ENCODE results near the gene GPR83.
"Not testable (repeated sequence)": the region's sequence is repeated elsewhere in the genome, so short reads cannot be mapped to it uniquely, and the experiment has no call there.

GPR83 gene

DNA sequence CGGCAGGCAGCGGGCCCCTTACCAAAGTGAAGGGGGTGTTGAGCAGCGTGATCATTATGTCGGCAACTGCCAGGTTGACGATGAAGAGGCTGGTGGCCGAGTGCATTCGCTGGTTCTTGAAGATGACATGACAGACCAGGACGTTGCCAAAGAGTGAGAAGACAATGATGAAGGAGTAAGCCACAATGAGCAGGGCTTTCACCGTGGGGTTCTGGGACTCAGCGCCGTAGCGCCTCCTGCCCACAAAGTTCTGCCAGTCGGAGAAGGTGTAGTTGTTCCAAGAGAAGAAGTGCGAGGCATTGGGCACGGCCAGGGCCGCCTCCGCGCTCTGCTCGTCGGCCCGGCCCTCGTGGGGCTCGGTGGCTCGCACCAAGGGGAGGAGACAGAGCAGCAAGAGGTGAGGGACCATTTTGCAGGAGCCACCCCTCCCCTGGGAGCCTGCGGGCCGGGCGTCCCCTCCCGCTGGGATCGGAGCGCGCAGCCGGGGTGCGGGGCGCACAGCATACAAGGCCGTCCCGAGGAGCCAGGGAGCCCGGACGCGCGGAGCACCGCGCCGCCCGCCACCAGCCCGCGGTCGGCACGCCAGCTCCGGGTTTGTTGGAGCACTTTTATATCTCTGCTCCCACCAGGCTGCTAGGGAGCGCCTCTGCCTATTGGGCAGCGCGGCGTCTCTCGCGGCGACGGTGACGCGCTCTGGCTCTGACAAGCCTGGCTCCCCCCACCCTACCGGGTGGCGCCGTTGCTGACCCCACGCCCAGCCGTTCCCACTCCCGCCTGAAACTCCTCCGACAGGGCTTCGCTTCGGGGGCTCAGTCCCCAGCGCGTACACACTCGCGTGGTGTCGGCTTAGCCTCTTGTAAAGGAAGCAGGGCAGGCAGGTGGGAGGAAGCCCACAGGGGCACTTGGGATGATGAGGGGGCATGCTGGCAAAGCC, at the start of gene GPR83:
GPR83 (minus strand) TSS at position 581 of the 934 bp plus-strand sequence; CDS start at position 409, 172 bp downstream.
- DNase-seq (ENCODE audit: low read depth in 3 of 3) = no peak

DNA sequence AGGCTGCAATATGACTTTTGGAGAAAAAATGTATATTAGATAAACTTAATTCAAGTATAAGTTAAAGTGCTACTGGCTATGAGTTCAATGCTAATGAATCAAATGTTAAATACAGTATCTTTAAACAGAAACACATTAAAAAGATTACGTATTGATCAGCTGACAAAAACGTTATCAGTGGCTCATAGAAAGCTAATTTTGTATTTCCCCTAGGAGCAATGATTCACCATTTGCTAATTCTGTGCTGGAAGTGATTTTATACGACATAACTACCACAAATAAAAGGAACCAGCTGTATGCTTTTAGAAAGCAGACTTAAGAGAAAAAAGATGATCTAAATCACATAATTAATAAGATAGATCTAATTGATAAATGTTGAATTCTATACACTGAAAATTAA, 48.8 kb upstream of the GPR83 start:
- no peak for DNase-seq (ENCODE audit: low read depth in 3 of 3)

DNA sequence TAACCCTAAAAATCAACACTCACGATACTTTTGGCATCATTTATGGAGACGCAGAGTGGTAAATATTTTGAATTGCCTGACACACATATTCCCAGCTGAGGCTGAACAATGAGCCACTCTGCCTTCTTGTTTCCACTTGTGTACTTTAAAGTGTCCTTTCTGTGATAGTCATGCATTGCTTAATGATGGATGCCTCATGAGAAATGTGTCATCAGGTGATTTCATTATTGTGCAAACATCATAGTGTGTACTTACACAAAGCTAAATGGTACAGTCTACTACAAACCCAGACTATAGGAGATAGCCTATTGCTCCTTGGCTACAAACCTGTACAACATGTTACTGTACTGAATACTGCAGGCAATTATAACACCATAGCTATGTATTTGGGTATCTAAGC, 48.2 kb upstream of the GPR83 start:
- no peak for DNase-seq (ENCODE audit: low read depth in 3 of 3)

DNA sequence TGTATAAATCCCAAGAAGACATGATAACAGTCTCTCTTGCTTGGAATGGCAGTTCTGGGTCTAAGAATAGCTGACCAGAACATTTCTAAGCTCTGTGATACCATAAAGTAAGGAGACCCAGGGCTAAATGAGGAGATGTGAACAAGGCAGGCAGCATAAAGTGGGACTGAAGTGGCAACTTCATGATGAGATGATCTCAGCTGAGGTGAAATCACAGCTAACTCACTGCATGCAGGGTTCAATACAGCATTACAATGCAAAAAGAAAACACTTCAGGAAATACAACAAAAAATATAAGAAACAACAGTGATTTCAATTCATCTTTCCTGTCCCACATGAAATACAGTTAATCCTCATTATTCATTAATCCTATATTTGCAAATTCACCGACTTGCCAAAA, 47.8 kb upstream of the GPR83 start:
- no peak for DNase-seq (ENCODE audit: low read depth in 3 of 3)

DNA sequence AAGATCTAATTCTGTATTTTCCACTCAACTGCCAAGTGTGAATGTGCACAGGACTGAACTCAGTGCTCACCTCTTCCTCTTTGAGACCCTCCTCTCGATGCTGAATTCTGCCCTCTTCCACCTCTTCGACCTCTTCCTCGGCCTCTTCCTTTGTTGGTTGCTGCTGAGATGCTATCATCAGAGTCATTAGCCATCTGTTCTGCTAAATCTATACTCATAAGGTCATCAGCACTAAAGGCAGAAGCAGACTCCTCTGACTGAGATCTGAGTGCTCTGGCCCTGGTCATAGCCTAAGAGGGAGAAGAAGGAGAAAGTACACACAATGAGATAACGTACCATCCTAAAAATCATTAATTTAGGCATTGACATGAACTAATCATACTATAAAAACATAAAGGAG, 45.9 kb upstream of the GPR83 start:
- no peak for DNase-seq (ENCODE audit: low read depth in 3 of 3)

DNA sequence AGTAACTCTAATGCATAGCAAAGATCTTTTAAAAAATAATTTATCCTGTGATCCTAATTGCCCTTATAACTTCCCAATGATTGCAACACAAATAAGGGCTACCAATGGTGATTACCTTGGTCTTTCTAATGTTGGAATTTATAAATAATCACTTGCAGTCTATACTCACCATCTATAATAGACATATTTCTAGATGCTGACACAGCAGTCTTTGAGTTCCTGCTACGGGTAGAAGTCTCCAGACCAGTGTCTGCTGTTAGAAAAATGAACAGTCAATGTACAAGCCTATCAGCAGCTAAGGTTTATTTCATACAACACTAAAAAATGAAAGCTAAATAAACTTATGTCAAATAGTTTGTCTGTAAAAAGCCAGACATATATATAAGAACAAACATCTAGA, 44.4 kb upstream of the GPR83 start:
- DNase-seq (ENCODE audit: low read depth in 3 of 3) = no peak

DNA sequence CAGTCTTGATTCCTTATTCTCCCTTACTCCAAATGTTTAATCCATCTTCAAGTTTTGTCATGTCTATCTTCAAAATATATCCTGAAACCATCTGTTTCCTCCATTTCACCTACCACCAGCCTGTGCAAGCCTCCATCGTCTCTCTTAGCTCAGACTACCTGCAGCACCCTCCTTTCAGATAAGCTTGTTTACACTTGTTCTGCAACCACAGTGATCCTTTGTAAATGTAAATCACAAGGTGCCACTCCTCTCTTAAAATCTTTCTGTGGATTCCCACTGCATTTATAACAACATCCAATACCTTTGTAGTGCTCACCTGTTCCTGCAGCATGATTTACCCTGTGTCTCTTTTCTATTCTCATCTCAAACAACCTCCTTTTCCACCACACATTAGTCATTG, 31.8 kb upstream of the GPR83 start:
- no peak for DNase-seq (ENCODE audit: low read depth in 3 of 3)

DNA sequence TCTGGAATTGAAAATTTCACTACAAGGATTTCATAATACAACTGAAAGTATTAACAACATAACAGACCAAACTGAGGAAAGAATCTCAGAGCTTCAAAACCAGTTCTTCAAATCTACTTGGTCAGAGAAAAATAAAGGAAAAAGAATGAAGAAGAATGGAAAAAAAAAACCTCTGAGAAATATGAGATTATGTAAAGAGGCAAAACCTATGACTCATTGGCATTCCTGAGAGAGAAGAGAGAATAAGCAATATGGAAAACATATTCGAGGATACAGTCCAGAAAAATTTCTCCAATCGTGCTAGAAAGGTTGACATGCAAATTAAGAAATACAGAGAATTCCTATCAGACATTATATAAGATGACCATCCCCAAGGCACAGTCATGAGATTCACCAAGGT, 23.4 kb upstream of the GPR83 start:
- no peak for DNase-seq (ENCODE audit: low read depth in 3 of 3)

DNA sequence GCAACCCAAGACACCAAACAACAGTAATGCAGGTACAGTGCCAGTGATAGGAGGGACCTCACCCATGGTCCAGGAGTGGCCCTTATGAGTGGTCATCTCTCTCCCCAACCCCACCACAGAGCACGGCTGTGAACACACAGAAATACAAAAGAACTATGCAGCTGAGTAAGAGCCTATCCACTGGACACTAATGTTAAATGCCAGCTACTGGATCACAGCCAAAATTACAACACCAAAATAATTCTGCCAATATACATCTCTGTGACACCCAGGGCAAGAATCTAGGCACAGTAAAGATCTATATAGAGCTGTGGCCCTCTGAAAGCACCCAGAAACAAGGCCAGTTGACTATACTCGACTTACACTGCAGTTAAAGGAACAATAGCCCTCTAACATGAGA, 22.8 kb upstream of the GPR83 start:
- DNase-seq (ENCODE audit: low read depth in 3 of 3) = no peak

DNA sequence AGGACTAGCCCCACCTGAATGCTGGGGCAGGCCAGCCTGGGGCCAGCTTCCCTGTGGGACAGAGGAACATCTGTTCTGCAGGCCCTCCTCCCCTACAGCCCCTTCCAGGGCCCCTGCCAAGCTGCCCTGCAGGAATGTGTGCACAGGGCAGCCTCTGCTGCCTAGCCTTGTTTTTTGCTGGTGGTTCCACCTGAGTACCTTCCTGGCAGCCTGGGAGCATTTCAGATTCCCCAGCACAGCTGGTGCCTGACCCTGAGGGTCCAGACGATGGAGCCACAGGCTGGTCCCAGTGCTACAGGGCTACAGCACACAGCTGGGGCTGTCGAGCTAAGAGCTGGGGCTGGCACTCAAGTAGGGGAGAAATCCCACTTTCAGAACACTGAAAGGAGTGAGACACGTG, 22.3 kb upstream of the GPR83 start:
- DNase-seq (ENCODE audit: low read depth in 3 of 3) = no peak

DNA sequence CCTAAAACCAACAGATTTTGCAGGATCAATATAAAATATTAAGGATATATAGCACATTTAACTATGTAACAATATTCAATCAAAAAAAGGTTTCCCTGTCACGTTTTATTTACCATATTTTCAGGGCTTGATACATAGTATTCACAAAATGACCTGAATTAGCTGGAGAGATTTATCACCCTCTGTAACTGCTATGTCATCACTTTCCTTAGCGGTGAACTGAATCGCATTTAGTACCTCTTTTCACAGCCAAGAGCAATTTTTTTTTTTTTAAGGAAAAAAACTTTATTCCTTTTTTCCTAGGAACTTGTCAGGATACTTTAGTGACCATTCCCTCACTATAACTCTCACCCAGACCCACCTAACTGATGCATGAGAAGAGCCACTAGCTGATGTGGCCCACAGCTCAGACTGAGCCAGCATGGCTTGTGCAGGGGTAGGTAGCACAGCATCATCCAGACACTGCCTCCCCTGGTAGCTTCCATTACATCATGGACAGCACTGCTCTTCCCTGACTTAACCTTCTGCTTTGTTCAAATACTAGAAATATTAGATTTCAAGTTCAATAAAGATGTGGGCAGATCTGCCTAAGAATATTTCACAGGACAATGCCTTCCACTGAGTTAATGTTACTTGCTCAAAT, 17.0 kb upstream of the GPR83 start:
- DNase-seq (ENCODE audit: low read depth in 3 of 3) = no peak

DNA sequence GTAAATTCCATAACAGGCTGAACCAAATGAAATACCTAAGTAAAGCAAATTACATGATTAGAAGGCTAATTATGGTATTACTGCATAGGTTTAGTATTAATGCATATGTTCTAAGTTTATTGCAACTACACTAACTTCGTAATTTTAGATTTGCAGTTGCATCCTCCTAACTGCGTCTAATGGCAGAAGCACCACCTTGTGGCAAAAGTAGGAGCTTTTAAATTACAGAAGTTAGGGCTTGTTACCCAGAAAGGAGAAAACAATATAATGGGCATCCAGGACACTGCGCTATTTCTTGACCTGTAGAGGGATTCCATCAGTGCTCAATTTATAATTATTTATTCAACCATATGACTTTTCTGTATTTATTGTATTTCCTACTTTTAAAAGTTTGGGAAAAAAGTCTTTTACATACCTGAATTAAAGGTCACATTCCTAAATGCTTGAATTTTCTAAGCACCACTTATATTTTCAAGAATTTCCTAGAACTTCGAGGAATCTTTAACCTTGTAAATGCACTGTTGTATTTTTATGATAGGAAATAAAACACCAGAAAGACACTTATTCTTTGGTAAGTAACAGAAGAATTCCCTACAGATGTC, 16.3 kb upstream of the GPR83 start:
- DNase-seq (ENCODE audit: low read depth in 3 of 3) = no peak

DNA sequence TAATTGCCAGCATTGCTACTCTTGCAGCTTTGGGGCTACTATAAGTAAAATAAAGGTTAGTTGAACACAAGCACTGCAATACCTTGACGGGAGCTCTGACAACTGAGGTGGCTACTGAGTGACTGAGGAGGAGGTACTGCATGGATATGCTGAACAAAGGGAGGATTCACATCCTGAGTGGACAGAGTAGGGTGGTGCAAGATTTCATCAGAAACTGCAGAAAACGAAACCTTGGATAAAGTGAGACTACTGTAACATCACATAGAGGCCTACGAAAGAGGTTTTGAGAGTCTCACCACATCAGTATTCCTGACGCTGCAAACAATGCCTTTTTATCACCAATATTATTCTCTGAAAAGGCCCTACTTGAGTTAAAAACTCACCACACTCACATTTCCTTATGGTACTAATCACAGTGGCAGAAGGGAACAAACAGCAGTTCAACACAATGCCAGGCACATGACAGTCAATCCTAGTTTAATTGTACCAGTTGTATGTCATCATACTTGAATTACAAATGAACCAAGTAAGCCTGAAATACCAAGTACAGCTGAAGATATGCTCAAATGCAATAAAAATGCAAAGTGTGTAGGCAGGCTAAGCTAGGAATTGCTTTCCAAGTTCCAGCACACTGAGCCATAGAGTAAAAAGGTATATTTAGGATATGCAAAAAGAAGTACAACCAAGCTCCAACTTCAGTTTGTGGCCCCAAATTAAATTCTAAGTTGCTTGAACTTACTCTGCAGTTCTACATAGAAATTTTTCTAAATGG, 4.0 kb upstream of the GPR83 start:
- DNase-seq (ENCODE audit: low read depth in 3 of 3) = no peak

DNA sequence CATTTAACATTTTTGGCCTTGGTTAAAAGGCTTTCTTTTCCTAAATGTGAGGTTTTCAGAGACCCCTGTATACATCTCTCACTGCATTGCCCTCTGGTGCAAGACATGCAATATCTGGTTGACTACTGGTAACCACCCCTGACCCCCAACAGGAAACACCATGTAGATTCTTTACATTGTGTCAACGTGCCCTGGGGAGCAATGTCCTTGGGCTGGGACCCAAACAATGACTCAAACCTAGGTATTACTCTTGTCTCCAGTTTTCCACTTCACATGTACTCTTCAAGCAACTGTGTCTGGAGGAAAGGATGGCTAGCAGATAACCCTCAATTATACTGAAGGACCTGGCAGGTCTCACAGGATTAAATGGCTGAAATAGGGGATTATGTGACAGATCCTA, 1.1 kb upstream of the GPR83 start:
- DNase-seq (ENCODE audit: low read depth in 3 of 3) = no peak

DNA sequence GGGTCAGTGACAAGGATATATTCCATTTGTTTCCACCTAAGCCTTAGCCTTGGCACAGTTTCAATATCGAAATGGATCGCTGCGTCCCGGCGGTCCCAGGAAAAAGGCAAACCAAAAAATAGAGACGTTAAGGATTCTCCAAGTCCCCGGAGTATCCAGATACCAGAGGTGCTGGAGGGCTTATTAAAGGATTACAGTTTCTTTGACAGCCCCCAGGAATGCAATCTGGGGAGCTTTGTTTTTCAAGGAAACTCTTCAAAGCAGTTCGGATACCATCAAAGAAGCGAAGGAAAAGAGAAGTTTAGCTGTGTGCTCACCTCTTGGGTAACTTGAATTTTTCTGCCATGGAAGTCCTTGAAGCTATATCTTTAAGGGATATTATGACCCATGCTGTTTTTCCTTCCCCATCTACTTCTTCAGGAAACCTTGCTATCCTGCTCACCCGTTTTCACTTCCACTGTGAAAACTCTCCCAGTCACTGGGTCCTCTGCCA, 600 bp upstream of the GPR83 start:
- DNase-seq (ENCODE audit: low read depth in 3 of 3) = no peak

DNA sequence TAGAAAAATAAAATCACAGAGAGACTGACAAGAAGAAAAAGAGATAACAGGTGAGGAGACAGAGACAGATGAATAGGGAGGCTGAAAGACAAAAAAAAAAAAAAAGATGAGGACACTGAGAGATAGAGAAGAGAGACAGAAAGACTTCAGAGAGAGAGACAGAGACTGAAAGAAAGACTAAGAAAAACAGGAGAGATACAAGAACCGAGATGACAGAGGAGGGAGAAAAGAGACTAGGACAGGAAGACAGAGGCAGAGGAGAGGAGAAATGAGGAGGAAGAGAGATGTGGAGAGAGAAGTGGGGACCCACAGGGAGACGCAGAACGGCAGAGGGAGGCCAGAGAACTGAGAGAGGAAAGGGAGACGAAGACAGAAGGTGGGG, 771 bp downstream of the GPR83 start:
- no peak for DNase-seq (ENCODE audit: low read depth in 3 of 3)

DNA sequence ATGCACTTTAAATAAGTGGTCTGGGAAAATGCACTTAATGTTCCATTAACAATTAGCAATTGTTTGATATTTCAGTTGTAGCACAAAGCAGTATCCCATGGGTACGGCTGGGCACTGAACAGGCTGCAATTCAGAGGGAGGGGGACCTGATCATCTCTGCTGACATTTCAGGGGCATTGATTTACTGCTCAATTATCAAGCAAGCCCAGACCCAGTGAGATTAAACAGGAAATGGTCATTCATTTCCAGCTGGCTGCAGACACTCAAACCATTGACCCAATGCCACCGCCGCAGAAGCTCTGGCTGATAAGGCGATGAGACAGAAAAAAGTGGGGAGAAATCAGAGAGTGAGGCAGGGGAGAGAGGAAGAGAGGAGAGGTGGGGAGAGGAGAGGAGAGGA, 1.2 kb downstream of the GPR83 start:
- no peak for DNase-seq (ENCODE audit: low read depth in 3 of 3)

DNA sequence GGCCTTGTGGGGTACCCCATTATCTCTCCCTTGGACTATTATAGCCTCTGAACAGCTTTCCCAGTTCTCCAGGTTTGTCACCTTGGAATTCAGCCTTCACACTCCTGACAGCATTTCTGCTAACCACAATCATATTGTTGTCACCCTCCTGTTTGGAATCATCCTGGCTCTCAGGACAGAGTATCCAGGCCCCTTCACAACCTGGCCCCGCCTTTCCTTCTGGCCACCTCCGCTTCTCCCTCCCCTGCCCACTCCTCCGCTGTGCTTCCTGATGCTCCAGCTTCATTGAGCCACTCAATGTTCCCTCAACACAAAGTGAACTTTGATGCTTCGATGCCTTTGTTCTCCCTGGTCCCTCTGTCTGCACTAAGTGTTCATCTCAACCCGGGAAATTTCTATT, 3.1 kb downstream of the GPR83 start:
- no peak for DNase-seq (ENCODE audit: low read depth in 3 of 3)

DNA sequence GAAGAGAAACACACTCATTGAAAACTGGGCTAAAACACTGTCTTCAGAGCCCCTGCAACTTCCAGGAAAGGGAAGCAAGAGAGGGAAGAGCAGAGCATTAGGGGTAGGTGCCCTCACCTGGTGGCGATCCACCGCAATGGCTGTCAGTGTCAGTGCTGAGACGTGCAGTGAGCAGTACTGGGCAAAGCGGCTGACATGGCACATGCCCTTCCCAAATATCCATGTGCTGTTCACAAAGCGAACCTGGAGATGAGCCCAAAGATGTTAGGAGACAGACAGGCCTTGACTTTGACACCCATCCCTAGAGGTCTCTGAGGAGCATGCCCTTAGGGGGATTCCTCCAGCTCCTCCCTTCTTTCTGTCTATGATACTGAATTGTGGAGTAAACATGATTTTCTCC, 4.9 kb downstream of the GPR83 start:
- no peak for DNase-seq (ENCODE audit: low read depth in 3 of 3)

DNA sequence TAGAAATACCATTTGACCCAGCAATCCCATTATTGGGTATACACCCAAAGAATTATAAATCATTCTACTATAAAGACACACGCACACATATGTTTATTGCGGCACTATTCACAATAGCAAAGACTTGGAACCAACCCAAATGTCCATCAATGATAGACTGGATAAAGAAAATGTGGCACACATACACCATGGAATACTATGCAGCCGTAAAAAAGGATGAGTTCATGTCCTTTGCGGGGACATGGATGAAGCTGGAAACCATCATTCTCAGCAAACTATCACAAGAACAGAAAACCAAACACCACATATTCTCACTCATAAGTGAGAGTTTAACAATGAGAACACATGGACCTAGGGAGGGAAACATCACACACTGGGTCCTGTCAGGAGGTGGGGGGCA, 9.3 kb downstream of the GPR83 start:
- DNase-seq (ENCODE audit: low read depth in 3 of 3) = not testable (repeated sequence)

DNA sequence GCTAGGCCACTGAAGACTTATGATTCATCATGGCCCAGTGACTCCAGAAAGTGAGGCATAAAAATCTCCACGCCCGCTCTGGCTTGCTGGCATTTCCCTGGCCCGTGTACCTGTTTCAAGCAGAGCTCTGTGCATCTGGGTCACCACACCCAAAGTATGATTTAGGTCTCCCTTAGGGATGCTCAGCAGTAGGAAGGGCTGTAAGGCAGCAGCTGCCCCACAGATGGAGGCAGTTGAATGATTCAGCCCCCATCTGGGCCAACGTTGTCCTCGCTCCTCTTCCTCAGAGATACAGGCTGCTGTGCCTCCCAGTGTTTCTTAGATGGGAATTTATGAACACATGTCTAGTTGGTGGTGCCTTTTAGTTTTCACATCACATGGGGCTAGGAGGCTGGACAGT, 21.6 kb downstream of the GPR83 start:
- DNase-seq (ENCODE audit: low read depth in 3 of 3) = no peak

DNA sequence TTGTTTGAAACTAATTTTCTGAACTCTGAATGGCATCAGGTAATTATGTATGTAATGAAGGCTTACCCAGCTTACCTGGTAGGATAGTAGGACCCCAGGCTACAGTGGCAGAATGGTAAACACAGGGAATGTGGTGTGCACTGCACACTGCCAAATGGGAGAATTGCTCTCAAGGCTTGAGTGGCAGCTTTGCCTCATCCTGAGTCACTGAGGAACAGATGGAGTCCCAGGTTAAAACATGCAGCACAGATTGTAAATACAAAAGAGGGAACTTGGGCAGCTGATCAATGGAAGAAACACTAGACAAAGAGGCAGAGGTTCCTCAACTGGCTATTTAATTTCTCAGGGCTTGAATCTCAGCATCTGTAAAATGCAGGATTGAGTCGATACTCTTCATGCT, 24.4 kb downstream of the GPR83 start:
- no peak for DNase-seq (ENCODE audit: low read depth in 3 of 3)
